Measurements from ENCODE around the gene F10. TPM values are rescaled to one million over a fixed set of nuclear protein-coding genes. Genes with fewer than 3 reads are reported as not detected.
A peak's percentile ranks its signal among the peaks of the same experiment; 100 is the strongest.
"Not testable (repeated sequence)": the region's sequence is repeated elsewhere in the genome, so short reads cannot be mapped to it uniquely, and the experiment has no call there.

F10 gene
- total and polyA plus RNA-seq, 2 experiments from 2014 or later: 143 to 148 TPM

- Histone ChIP-seq H2AFZ (no peak within 1 kb of the TSS), H3K4me2 (peak within 1 kb of the TSS; percentile 71)
Observed at GRCh38 chr13:113105032-113105920, 17.3 kb upstream of the F10 start, which contains the start of gene F7. TSS of gene F7 (plus strand) at chr13:113105791. CDS start at chr13:113105842, 51 bp downstream.

DNA sequence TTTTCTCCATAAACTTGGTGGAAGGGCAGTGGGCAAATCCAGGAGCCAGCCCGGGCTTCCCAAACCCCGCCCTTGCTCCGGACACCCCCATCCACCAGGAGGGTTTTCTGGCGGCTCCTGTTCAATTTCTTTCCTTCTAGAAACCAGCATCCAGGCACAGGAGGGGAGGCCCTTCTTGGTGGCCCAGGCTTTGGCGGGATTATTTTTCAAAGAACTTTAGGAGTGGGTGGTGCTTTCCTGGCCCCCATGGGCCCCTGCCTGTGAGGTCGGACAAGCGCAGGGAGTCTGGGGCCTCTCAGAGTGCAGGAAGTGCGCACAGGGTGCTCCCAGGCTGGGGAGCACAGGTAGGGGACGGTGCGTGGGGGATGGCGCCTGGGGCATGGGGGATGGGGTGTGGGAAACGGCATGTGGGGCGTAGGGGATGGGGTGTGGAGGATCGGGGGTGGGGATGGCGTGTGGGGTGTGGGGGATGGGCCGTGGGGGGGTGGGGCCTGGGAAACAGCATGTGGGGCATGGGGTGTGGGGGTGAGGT is 16.6 kb upstream of the F10 start:
- peaks cover 15% of the 10 kb centered on the region for H3K27me3 ChIP-seq
- H3K4me2 ChIP-seq: peak overlapping the region; percentile 71
- H3K4me3 ChIP-seq: no peak overlapping the region
- H3K36me3 ChIP-seq (replicated peaks; ENCODE audit: insufficient read depth, low read depth): no peaks in the 10 kb centered on the region
- 59% methylated on average over 9 of the region's 16 CpGs for WGBS (ENCODE audit: low lambda C conversion rate, missing lambda C conversion rate)
- no peak for TF ChIP-seq EZH2phosphoT487 (IDR thresholded peaks at IDR 0.05; ENCODE audit: low read depth, severe bottlenecking, unreplicated experiment)
- TF ChIP-seq, protein P1, sequence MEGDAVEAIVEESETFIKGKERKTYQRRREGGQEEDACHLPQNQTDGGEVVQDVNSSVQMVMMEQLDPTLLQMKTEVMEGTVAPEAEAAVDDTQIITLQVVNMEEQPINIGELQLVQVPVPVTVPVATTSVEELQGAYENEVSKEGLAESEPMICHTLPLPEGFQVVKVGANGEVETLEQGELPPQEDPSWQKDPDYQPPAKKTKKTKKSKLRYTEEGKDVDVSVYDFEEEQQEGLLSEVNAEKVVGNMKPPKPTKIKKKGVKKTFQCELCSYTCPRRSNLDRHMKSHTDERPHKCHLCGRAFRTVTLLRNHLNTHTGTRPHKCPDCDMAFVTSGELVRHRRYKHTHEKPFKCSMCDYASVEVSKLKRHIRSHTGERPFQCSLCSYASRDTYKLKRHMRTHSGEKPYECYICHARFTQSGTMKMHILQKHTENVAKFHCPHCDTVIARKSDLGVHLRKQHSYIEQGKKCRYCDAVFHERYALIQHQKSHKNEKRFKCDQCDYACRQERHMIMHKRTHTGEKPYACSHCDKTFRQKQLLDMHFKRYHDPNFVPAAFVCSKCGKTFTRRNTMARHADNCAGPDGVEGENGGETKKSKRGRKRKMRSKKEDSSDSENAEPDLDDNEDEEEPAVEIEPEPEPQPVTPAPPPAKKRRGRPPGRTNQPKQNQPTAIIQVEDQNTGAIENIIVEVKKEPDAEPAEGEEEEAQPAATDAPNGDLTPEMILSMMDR (IDR thresholded peaks at IDR 0.05; ENCODE audit: poor library complexity): no peak
- TF ChIP-seq EZH2 (IDR thresholded peaks at IDR 0.05; ENCODE audit: borderline replicate concordance): no peak
- peak overlapping the region; percentile 94 for H3K27ac ChIP-seq
- H3K9me2 ChIP-seq (replicated peaks; ENCODE audit: insufficient read depth): no peaks in the 10 kb centered on the region
- no peaks in the 10 kb centered on the region for H4K20me1 ChIP-seq (ENCODE audit: insufficient read depth, poor library complexity, severe bottlenecking)
- peak; percentile 39 for DNase-seq (ENCODE audit: low spot score)
- H3K79me2 ChIP-seq: no peaks in the 10 kb centered on the region
- peaks cover 19% of the 10 kb centered on the region for H3K4me1 ChIP-seq (ENCODE audit: insufficient read depth)
- H3K9me3 ChIP-seq (ENCODE audit: low read depth): no peaks in the 10 kb centered on the region
- no peak overlapping the region for H2AFZ ChIP-seq

More at GRCh38 chr13:113105032-113105920, 17.3 kb upstream of the F10 start, which contains the start of gene F7:
- H3K79me2 ChIP-seq: no peaks in the 10 kb centered on the region
- no peaks in the 10 kb centered on the region for H3K36me3 ChIP-seq (replicated peaks; ENCODE audit: insufficient read depth, low read depth)
- no peaks in the 10 kb centered on the region for H4K20me1 ChIP-seq (ENCODE audit: insufficient read depth, poor library complexity, severe bottlenecking)
- H3K4me1 ChIP-seq (ENCODE audit: insufficient read depth): peaks cover 17% of the 10 kb centered on the region
- H3K9me3 ChIP-seq (ENCODE audit: low read depth): no peaks in the 10 kb centered on the region
- DNase-seq (ENCODE audit: low spot score): peak; percentile 88
- WGBS (ENCODE audit: low lambda C conversion rate, missing lambda C conversion rate): 57% methylated on average over 16 of the region's 17 CpGs
- peaks cover 11% of the 10 kb centered on the region for H3K27me3 ChIP-seq
- TF ChIP-seq EZH2phosphoT487 (IDR thresholded peaks at IDR 0.05; ENCODE audit: low read depth, severe bottlenecking, unreplicated experiment) (no peak), EZH2 (IDR thresholded peaks at IDR 0.05; ENCODE audit: borderline replicate concordance) (no peak)
- TF ChIP-seq, protein P1 (IDR thresholded peaks at IDR 0.05; ENCODE audit: poor library complexity): no peak
- no peak within 1 kb of the TSS for H3K4me3 ChIP-seq
- peak within 1 kb of the TSS; percentile 94 for H3K27ac ChIP-seq
- no peaks in the 10 kb centered on the region for H3K9me2 ChIP-seq (replicated peaks; ENCODE audit: insufficient read depth)

DNA sequence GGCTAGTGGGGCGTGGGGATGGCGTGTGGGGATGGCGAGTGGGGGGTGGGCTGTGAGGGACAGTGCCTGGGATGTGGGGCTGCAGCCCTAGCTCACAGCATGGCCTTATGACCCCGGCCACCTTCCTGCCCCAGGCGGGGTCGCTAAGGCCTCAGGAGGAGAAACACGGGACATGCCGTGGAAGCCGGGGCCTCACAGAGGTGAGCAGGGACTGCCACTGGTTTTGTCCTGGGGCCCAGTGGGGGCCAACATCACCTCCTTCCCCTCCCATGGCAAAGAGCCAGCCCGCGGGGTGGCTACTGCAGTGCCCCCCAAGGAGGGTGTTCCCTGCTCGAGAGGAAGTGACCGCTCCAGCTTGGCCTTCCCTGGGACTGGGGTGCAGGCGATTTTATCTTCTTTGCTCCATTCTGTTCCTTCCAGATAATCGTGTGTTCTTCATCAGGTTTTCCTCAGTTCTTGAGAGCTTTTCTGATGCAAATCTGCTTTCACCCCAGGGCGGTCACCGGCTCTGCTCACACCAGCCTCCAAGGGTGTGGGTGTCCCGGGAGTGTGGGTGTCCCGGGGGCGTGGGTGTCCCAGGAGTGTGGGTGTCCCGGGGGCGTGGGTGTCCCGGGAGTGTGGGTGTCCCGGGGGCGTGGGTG is 15.8 kb upstream of the F10 start:
- Histone ChIP-seq H3K9me3 (ENCODE audit: low read depth) (no peaks in the 10 kb centered on the region), H3K27me3 (peaks cover 15% of the 10 kb centered on the region), H2AFZ (no peak overlapping the region), H3K4me2 (no peak overlapping the region), H3K4me1 (ENCODE audit: insufficient read depth) (peaks cover 19% of the 10 kb centered on the region), H3K79me2 (no peaks in the 10 kb centered on the region), H3K36me3 (replicated peaks; ENCODE audit: insufficient read depth, low read depth) (no peaks in the 10 kb centered on the region), H3K9me2 (replicated peaks; ENCODE audit: insufficient read depth) (no peaks in the 10 kb centered on the region), H4K20me1 (ENCODE audit: insufficient read depth, poor library complexity, severe bottlenecking) (no peaks in the 10 kb centered on the region), H3K4me3 (no peak overlapping the region), H3K27ac (no peak overlapping the region)
- no peak for DNase-seq (ENCODE audit: low spot score)
- 81% methylated on average over 16 of the region's 25 CpGs for WGBS (ENCODE audit: low lambda C conversion rate, missing lambda C conversion rate)
- no peak for TF ChIP-seq EZH2phosphoT487 (IDR thresholded peaks at IDR 0.05; ENCODE audit: low read depth, severe bottlenecking, unreplicated experiment)
- no peak for TF ChIP-seq EZH2 (IDR thresholded peaks at IDR 0.05; ENCODE audit: borderline replicate concordance)
- TF ChIP-seq, protein P1 (IDR thresholded peaks at IDR 0.05; ENCODE audit: poor library complexity): no peak

DNA sequence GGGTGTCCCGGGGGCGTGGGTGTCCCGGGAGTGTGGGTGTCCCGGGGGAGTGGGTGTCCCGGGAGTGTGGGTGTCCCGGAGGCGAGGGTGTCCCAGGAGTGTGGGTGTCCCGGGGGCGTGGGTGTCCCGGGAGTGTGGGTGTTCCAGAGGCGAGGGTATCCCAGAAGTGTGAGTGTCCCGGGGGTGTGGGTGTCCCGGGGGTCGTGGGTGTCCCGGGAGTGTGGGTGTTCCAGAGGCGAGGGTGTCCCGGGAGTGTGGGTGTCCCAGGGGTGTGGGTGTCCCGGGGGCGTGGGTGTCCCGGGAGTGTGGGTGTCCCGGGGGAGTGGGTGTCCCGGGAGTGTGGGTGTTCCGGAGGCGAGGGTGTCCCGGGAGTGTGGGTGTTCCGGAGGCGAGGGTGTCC is 14.1 kb upstream of the F10 start:
- not testable (repeated sequence) for DNase-seq (ENCODE audit: low spot score); H3K36me3 ChIP-seq (replicated peaks; ENCODE audit: insufficient read depth, low read depth); H4K20me1 ChIP-seq (ENCODE audit: insufficient read depth, poor library complexity, severe bottlenecking); H3K9me2 ChIP-seq (replicated peaks; ENCODE audit: insufficient read depth); H2AFZ ChIP-seq; H3K9me3 ChIP-seq (ENCODE audit: low read depth); H3K4me2 ChIP-seq; H3K27ac ChIP-seq; H3K79me2 ChIP-seq; H3K4me3 ChIP-seq
- WGBS (ENCODE audit: low lambda C conversion rate, missing lambda C conversion rate): no CpG with 5 or more reads among the region's 27 CpGs
- Histone ChIP-seq H3K27me3 (peaks cover 15% of the 10 kb centered on the region), H3K4me1 (ENCODE audit: insufficient read depth) (peaks cover 19% of the 10 kb centered on the region)
